Thymus (tissue), 11 donors: ENCODE results near the gene NRXN3. TPM values are rescaled to one million over a fixed set of nuclear protein-coding genes. Genes with fewer than 3 reads are reported as not detected.

Experiments
- DNase-seq, 9 donors: peaks; one replicate each; pipeline ENCODE4 v3.0.0-alpha.2; 2013; ENCODE audit warnings: low spot score in 9 of 9, low read depth in 6 of 9, missing footprints in 1 of 9
- H3K27ac ChIP-seq, 2 donors: one replicate each; pipeline ENCODE4 v1.5.1; 2013; ENCODE audit warnings: control low read depth in 1 of 2, low read depth in 1 of 2, low read length in 1 of 2, mild to moderate bottlenecking in 1 of 2, moderate library complexity in 1 of 2
- H3K27me3 ChIP-seq, 2 donors: one replicate each; pipeline ENCODE4 v1.5.1; 2013; ENCODE audit warnings: low read length in 1 of 2; ENCODE audit not compliant: control insufficient read depth in 2 of 2, insufficient read depth in 1 of 2
- H3K36me3 ChIP-seq, 2 donors: one replicate each; pipeline ENCODE4 v1.5.1; 2013; ENCODE audit warnings: low read length in 1 of 2, mild to moderate bottlenecking in 1 of 2, moderate library complexity in 1 of 2; ENCODE audit not compliant: control insufficient read depth in 2 of 2, insufficient read depth in 2 of 2
- H3K4me1 ChIP-seq, 2 donors: one replicate each; pipeline ENCODE4 v1.5.1; 2013; ENCODE audit warnings: low read length in 2 of 2; ENCODE audit not compliant: control insufficient read depth in 2 of 2, insufficient read depth in 2 of 2
- H3K4me3 ChIP-seq, 2 donors: one replicate each; pipeline ENCODE4 v1.5.1; 2013; ENCODE audit warnings: low read length in 2 of 2, control low read depth in 1 of 2, mild to moderate bottlenecking in 1 of 2
- H3K9me3 ChIP-seq, 2 donors: one replicate each; pipeline ENCODE4 v1.5.1; 2013; ENCODE audit warnings: low read length in 1 of 2, mild to moderate bottlenecking in 1 of 2; ENCODE audit not compliant: control insufficient read depth in 2 of 2, insufficient read depth in 1 of 2
- WGBS: extraction: QIAGEN DNeasy Blood & Tissue Kit; methylation state at CpG from one replicate; pipeline ENCODE4 v1.1.7; 2013; 5-methylcytosine and 5-hydroxymethylcytosine counted together
- polyA plus RNA-seq: library from polyadenylated mRNA; stranded (reverse); fragments of 200-250 nt; gene quantifications from one replicate; pipeline ENCODE4 v1.2.3, GENCODE V29; 2013
- total RNA-seq: library from RNA; stranded (reverse); fragments of 120-200 nt; gene quantifications from one replicate; pipeline ENCODE4 v1.2.4, GENCODE V29; 2013
- donor health status: healthy.

NRXN3 gene
- total and polyA plus RNA-seq, 2 donors = 1.5 to 3.7 TPM

- no peaks in the 10 kb centered on the region for H3K36me3 ChIP-seq
- no peak overlapping the region for H3K27ac ChIP-seq
- no peaks in the 10 kb centered on the region for H3K9me3 ChIP-seq
- no peaks in the 10 kb centered on the region for H3K27me3 ChIP-seq
- 90% methylated on average over 1 of the region's 1 CpG for WGBS
- H3K4me3 ChIP-seq = no peak overlapping the region
- DNase-seq = no peak
- H3K4me1 ChIP-seq = no peaks in the 10 kb centered on the region
Observed at GRCh38 chr14:78683981-78684380, 513.8 kb downstream of the NRXN3 start.

GRCh38 chr14:78688503-78688902, 518.3 kb downstream of the NRXN3 start:
- DNase-seq = no peak
- H3K27ac ChIP-seq = no peak overlapping the region
- no peak overlapping the region for H3K4me3 ChIP-seq
- WGBS = 94% methylated on average over 1 of the region's 1 CpG
- H3K9me3 ChIP-seq = no peaks in the 10 kb centered on the region
- H3K36me3 ChIP-seq = no peaks in the 10 kb centered on the region
- H3K4me1 ChIP-seq = no peaks in the 10 kb centered on the region
- H3K27me3 ChIP-seq = no peaks in the 10 kb centered on the region

- Histone ChIP-seq H3K27ac (no peak overlapping the region), H3K4me3 (no peak overlapping the region), H3K9me3 (no peaks in the 10 kb centered on the region), H3K27me3 (no peaks in the 10 kb centered on the region), H3K4me1 (no peaks in the 10 kb centered on the region), H3K36me3 (no peaks in the 10 kb centered on the region)
- no peak for DNase-seq
- WGBS = 84% methylated on average over 2 of the region's 2 CpGs
Observed at GRCh38 chr14:78690836-78691235, 520.7 kb downstream of the NRXN3 start.

GRCh38 chr14:78697341-78697740, 527.2 kb downstream of the NRXN3 start:
- WGBS = 34% methylated on average over 2 of the region's 2 CpGs
- Histone ChIP-seq H3K9me3 (no peaks in the 10 kb centered on the region), H3K4me1 (no peaks in the 10 kb centered on the region), H3K36me3 (no peaks in the 10 kb centered on the region), H3K27me3 (no peaks in the 10 kb centered on the region), H3K27ac (no peak overlapping the region), H3K4me3 (no peak overlapping the region)
- no peak for DNase-seq

- DNase-seq = no peak
- H3K27me3 ChIP-seq = no peaks in the 10 kb centered on the region
- H3K4me1 ChIP-seq = no peaks in the 10 kb centered on the region
- WGBS = 75% methylated on average over 3 of the region's 3 CpGs
- no peaks in the 10 kb centered on the region for H3K9me3 ChIP-seq
- H3K36me3 ChIP-seq = no peaks in the 10 kb centered on the region
- H3K4me3 ChIP-seq = no peak overlapping the region
- H3K27ac ChIP-seq = no peak overlapping the region
Observed at GRCh38 chr14:78698991-78699390, 528.8 kb downstream of the NRXN3 start.

- no peaks in the 10 kb centered on the region for H3K36me3 ChIP-seq
- DNase-seq = no peak
- H3K4me1 ChIP-seq = no peaks in the 10 kb centered on the region
- 68% methylated on average over 2 of the region's 2 CpGs for WGBS
- no peak overlapping the region for H3K27ac ChIP-seq
- no peaks in the 10 kb centered on the region for H3K27me3 ChIP-seq
- no peak overlapping the region for H3K4me3 ChIP-seq
- no peaks in the 10 kb centered on the region for H3K9me3 ChIP-seq
Observed at GRCh38 chr14:78700236-78700635, 530.1 kb downstream of the NRXN3 start.

GRCh38 chr14:78701246-78701645, 531.1 kb downstream of the NRXN3 start:
- no peak overlapping the region for H3K27ac ChIP-seq
- no peaks in the 10 kb centered on the region for H3K36me3 ChIP-seq
- H3K4me1 ChIP-seq = no peaks in the 10 kb centered on the region
- WGBS = 84% methylated on average over 5 of the region's 5 CpGs
- no peak for DNase-seq
- no peaks in the 10 kb centered on the region for H3K27me3 ChIP-seq
- no peaks in the 10 kb centered on the region for H3K9me3 ChIP-seq
- H3K4me3 ChIP-seq = no peak overlapping the region

- no peak overlapping the region for H3K27ac ChIP-seq
- H3K9me3 ChIP-seq = no peaks in the 10 kb centered on the region
- 73% methylated on average over 4 of the region's 4 CpGs for WGBS
- DNase-seq = no peak
- no peaks in the 10 kb centered on the region for H3K4me1 ChIP-seq
- no peak overlapping the region for H3K4me3 ChIP-seq
- no peaks in the 10 kb centered on the region for H3K36me3 ChIP-seq
- no peaks in the 10 kb centered on the region for H3K27me3 ChIP-seq
Observed at GRCh38 chr14:78704965-78705364, 534.8 kb downstream of the NRXN3 start.

- Histone ChIP-seq H3K9me3 (no peaks in the 10 kb centered on the region), H3K4me3 (no peak overlapping the region), H3K27ac (no peak overlapping the region), H3K4me1 (no peaks in the 10 kb centered on the region), H3K36me3 (no peaks in the 10 kb centered on the region), H3K27me3 (no peaks in the 10 kb centered on the region)
- DNase-seq = no peak
Observed at GRCh38 chr14:78705989-78706388, 535.8 kb downstream of the NRXN3 start.
